Dermis microvascular lymphatic vessel endothelial cell (primary cell): Measurements from ENCODE around the gene HOXC4. TPM values are rescaled to one million over a fixed set of nuclear protein-coding genes. Genes with fewer than 3 reads are reported as not detected.

Source experiments
- DNase-seq, 2 donors: peaks; one replicate each; pipeline versions ENCODE4 v3.0.0 to v3.0.0-alpha.2; 2010; ENCODE audit warnings: low read depth in 2 of 2
- total RNA-seq: library from RNA; depleted of rRNA; stranded (reverse); fragments of >200 nt; gene quantifications from 2 replicates; pipeline ENCODE4 v1.2.1, GENCODE V29; 2014

HOXC4 gene
- total RNA-seq, 1 donor from 2014 or later = not detected

DNA sequence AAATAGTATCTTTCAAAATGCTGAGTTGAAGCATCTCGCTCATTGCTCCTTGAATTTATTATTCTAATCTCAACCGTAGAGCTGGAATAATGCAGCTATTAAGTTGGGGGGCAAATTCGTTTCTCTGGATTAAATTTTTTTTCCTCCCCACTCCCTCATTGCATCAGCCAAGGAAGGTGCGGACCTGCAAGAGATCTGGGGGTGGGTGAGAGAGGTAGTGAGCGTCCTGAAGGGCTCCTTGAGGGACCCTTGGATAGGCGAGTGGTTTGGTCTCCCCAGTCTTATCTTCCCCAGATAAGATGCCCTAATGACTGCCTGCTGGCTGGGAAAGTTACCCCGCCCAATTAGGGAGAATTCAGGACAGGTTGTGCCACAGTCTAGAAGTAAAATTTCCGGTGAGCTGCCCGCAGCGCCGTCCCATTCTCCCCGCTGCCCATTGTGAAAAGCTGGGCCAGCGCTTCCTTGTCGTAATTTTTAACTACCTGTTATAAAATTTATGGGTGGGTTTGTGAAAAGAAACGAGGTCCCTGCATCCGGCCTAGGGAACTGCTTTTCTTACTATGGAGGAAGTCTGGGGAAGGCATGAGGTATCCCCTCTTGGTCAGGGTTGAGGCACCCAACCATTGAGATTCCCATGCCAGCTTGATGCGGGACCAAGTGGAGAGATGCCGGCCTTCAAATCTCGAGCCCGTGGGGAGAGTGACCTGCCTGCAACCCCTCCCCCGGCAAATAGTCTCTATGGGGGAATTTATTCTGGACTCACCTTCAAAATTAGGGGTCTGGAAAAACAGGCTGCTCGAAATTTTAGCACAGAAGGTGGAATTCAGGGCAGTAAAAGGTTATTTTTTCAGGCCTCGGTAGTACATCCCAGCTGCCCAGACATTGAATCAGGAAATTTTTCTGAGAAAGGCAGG lies 38.4 kb upstream of the HOXC4 start:
- DNase-seq = no peak

DNA sequence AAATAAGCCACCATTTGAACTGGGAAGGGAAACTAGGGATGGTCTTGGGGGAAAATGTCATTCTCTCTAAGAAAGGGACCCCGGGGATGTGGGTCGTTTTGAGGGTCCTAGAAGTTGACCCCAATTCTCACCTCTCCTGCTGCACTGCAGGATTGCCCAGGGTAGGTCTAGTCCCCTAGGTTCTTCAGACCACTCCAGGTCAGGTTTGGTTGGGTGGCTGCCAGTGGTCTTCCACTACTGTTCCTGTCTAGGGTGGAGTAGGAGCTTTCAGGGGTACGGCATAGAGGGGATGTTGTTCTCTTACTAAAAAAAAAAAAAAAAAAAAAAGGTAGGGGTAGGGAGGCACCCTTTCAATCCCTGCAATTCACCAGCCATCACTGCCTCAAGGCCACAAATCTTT lies 37.6 kb upstream of the HOXC4 start:
- DNase-seq = no peak

DNA sequence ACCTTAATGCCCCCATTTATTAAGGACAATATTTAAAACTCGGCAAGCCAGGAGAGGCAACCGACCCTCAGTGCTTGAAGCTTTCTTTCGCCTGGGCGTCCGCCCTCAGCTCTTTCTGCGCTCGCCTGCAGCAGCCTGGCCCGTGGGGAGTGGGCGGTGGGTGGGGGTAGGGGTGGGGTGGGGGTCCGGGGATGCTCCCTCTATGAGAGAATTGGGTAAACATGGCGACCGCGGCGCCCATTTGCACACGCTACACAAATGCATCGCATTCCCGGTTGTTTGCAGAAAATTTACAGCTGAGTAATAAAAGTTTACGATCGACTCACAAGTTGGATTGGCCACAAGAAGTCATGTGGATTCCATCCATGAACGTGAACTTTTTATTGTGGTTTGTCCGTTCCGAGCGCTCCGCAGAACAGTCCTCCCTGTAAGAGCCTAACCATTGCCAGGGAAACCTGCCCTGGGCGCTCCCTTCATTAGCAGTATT lies 37.1 kb upstream of the HOXC4 start:
- no peak for DNase-seq

DNA sequence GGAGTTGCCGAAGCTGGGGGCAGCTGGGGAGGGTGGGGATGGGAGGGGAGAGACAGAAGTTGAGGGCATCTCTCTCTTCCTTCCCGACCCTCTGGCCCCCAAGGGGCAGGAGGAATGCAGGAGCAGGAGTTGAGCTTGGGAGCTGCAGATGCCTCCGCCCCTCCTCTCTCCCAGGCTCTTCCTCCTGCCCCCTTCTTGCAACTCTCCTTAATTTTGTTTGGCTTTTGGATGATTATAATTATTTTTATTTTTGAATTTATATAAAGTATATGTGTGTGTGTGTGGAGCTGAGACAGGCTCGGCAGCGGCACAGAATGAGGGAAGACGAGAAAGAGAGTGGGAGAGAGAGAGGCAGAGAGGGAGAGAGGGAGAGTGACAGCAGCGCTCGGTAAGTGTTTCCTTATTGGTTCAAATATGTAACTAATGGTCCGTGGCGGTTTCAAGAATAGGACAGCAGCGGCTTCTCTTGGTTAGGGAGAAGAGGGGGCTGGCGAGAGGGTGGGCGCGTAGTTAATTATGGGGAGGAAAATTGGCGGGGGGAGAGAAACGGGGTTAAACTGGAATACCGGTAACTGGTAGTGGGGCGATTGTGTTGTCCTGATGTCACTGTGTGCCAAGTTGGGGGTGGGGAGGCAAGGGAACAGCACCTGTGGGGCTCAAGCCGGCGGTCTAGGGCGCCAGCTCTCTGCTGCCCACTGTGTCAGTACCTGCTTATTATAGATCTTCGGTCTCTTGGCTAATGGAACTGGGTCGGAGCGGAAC lies 36.4 kb upstream of the HOXC4 start:
- DNase-seq = no peak

DNA sequence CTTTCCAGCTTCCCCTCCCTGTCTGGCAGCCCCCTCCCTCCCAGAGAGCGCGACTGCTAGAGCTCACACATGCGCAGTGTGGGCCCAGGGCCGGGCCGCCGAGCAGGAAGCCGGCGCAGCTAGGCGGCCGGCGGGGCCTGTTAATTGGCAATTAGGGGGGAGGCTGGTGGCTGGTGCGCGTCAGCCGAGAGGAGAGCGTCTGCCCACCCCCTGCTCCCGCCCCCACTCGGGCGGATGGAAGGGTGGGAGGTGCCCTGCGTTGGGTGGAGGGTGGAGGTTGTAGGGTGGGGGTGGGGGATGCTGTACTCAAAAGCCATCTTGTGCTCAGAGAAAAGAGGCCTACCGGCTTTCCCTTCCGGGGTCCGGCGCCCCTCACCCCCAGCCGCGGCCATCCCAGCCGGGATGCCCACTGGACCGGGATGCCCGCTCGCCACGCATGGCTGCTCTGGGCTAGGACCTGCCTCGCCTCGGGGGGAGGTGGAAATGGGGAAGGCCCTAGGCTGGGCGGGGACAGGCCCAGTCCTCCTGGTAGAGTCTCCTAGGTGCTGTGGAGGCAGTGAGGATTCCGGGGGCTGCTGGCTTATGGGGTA lies 35.7 kb upstream of the HOXC4 start:
- DNase-seq = peak in 1 of 2 donors; percentile 19

DNA sequence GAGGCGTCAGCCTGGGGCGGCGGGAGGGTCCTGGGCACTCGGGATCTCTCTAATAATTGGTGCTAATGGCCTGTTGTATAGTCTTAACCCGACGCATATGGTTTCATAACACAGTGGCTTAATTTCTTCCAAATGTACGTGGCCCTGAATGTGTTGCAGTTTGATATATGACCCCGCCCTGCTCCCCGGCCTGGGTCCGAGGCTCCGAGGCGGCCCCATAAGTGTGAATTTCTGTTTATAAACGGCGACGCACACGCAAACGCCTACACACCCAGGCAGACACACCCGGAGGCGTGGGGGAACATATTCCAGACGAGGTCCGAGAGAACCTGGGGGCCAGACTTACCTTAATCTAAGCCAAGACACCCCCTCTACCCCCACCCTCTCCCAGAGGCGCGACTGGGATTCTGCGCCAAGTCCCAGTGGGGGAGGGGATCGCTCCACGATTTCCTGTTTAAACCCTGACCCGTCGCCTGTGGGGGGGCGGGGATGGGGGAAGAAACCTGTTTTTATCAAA lies 35.1 kb upstream of the HOXC4 start:
- no peak for DNase-seq

DNA sequence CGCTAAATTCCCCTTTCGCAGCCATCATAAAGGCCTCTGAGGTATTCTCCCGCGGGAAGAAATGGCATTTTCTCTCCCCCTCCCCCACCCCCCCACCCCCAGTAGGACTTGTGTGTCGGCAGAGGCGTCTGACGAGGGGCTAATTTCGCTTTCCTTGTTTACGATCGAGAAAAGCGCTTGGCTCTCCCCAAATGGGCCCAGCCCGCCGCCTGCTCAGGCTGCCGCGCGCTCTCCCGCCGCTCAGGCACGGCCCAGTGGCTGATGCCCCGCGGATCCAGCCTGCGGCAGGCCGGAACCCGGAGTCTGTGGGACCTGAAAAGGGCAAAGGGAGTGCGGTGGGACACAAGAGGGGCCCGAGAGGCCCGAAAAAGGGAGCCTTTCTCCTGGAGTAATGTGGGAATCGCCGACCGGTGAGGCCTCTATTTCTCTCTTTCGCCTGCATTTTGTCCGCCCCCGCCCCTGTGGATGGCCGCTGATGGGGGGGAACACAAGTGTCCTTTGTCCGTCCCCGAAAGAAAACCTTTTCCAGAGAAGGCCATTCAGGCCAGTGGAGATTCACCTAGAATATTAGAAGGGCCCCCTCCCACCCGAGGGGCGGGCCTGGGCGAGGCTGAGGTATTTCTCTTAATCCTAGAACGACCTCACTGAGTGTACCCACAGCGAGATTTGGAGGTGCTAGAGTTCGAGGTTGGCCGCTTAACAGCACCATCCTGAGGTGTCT lies 34.4 kb upstream of the HOXC4 start:
- DNase-seq = no peak

DNA sequence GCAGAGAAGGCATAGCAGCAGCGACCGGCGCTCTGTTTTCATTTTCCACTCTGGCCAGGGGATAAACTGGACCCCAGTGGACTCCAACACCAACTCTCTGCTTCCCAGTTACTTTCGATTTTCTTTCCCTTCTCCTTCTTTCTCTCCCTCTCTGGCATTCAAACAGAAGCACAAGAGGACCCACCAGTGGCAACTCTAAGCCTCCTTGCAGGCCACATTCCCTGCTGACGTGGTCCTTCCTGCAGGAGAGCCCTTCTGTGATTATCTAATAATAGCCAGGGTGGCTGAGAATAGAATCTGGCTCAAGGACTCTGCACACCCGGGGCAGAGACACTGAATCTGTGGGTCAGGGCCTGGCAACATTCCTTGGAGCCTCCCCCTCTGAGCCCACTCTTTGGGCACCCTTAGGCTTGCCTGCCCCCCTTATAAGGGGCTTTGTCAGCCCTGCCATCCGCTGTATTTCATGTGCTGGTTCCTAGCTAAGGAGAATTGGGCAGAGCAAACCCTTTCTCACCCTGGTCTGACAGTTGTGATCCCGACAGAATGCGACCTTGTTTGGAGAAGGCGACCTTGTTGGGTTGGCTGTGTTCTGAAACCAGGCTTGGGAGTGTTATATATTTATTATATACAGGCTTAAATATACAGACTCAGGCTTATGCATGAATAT lies 33.6 kb upstream of the HOXC4 start:
- no peak for DNase-seq

DNA sequence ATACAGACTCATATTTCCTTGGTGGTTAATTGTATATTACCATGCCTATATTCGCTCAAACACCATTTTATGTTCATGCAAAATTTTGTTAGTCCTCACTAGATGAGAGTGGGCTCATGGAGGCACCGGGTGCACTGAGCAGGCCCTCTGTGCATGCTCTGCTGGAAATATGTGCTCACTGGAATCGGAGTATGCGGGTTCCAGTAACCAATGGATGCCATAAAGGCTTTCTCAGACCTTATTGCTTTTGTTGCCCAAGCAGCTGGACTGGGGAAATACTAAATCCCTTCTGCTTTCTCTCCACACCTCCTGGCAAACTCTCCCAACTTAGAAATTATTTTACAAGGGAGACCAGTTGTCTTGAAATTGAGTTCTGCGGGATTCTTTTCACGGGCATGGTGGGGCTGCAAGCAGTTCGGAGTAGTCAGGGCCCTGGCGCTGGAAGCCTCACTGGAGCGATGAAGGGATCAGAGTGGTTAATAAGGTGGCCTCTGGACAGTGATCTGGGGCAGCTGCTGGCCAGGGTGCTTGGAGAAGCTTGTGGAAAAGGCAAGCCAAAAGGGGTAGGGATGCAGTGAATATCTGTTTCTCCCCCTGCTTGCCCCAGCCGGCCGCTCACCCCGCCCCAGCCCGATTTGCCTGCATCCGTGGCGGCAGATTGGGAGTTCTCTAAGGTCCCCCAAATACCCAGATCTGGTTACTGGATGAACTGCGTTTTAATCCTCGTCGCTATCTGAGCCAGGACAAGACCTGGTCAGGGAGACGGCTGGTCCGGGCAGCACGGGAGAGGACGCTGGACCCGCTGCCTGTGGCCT lies 32.8 kb upstream of the HOXC4 start:
- DNase-seq = no peak

DNA sequence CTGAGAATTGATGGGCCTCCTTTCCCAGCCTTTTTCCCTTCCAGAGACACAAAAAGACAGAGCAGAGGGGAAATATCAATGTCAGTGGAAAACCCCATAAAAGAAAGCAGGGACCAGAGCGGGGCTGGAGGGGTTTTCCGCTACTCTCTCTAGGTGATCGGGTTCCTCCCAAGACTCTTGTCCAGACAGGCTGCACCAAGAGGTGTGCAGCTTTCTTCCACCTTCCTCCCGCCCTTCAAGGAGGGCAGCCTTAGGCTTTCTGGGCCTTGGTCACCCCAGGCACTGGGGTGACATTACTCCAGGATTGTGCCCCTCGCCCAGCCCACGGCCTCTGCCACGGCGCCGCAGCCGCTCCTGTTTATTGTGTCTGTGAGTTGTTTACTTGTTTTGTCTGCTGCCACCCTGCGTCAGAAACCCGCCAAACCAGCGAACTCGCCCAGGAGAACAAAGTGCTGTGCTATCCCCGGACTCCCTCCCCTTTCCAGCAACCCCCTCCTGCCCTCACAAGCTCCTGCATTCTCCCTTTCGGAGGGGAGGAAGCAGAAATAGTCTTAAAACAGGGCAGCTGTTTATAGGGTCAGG lies 32.1 kb upstream of the HOXC4 start:
- DNase-seq = no peak

DNA sequence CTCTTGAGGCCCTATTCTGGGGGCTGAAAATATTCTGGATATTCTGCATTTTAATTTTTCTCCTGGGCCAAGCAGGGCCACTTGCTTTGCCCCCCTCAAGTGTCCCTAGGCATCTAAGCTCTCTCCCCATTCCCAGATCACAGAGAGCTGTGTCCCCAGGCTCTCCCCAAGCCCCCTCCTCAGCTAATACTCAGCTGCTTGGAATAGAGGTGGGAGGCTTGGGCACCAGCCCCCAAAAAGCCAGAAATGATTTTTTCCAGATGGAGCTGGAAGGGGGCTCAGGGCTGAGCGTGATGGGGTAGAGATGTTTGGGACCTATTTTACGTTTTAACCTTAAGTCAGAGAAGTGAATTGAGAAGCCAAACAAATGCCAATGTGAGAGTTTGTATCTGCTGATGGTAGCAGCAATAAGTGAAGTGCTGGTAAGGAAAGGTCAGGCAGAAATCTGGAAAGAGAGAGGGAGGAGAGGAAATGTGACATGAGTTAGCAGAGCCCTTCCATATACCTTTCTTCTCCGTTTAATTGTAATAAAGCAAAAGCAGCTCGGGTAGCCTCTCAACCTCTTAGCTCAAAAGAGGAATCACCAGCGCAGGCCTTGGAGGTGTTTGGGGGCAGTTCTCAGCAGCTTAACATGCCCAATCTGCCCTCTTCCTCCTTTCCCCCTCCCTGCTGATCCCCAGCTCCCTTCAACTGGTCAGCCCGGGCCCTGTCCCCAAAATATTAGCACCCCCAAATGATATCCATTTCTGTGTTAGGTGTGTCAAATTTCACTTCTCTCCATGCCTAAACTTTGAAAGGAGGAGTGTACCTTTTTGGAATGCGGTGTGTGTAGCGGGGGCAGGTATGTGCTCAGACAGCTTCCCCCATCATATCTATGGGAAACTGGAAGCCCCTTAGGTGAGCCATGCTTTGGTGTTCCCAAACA lies 30.4 kb upstream of the HOXC4 start:
- DNase-seq = no peak

DNA sequence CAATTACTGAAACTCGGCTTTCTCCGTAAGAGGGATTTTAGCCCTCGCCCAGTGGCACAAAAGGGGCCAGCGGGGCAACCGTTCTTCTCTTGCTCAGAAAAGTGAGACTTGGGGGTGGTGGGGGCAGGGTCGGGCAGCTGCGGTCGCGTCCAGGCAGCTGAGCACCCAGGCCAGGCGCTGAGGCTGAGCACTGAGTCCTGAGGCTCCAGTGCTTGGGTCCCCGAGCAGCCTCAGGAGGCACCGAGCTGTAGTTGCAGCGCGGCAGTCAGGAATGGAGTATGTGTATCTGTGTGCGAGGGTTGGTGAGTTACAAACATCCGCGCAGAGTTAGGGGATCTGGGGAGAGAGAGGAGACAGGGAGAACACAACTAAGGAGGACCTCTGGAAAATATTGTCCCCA lies 29.5 kb upstream of the HOXC4 start:
- DNase-seq = no peak

DNA sequence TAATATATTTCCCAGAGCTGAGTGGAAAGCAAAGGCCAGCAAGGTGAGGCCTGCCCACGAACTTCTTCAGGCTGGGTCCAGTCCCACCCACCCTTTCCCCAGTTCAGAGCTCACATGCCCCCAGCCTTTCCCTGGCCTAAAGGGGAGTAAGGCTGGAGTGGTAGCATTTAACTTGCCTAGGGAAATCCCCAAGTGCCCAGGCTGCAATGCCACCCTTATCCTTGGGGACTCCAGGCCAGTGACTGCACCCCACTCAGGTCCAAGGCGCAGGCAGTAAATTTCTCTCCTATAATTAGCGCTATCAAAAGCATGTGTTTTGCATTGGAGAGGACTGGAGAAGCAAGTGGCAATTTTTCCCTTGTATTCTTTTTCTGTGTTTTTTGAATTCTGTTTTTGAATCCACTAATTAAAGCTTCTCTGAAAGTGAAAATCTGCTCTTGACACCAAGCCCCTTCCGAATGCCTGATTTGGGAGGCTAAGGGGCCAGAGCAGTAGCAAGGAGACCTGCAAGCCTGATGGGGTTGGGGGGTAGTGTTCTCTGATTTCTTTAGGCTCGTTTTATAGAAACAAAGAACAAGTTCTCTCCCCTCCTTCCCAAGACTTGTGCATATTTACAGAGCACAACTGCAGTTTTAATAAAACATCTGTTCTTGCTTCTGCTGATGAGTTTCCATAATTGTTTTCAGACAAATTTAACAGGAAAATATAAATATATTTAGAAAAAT lies 28.9 kb upstream of the HOXC4 start:
- no peak for DNase-seq

DNA sequence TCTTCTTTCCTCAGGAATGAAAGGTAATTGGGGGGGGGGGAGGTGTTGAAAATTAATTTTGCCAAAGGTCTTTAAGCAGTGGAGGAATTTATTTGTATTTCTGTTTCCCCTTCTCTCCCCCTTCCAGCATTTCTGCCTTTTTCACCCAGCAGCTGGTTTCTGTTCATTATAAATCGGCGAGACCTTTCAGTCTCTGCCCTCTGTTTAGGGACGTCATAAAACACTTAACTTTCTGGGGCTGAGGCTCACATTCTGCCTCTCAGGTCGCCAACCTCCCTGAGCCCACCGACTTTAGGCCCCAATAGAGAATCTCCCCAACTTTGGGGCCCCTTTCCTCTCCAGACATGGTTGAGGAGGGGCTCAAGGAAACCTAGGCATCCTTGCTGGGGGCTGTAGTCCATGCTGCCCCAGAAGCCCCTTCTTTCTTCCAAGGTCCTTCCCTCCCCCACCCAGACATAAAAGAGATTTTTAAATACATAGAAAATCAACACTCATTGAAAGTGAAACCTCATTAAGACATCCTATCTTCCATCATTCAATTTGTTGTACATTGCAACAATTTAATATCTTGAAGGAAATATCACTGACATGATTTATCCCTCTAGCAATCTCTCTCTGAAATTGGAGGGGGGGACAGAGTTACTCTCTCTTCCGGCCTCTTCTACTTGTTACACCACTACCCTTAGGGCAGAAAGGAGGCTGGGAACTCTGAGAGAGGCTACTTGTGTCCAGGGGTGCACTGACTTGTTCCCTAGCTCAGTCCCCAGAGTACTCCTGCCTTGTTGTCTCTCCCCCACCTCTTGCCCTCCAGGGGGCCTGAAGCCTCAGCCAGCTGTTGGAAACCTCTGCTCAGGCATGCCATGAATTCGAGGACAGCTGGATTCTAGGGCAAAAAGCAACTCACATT lies 27.9 kb upstream of the HOXC4 start:
- DNase-seq = no peak

DNA sequence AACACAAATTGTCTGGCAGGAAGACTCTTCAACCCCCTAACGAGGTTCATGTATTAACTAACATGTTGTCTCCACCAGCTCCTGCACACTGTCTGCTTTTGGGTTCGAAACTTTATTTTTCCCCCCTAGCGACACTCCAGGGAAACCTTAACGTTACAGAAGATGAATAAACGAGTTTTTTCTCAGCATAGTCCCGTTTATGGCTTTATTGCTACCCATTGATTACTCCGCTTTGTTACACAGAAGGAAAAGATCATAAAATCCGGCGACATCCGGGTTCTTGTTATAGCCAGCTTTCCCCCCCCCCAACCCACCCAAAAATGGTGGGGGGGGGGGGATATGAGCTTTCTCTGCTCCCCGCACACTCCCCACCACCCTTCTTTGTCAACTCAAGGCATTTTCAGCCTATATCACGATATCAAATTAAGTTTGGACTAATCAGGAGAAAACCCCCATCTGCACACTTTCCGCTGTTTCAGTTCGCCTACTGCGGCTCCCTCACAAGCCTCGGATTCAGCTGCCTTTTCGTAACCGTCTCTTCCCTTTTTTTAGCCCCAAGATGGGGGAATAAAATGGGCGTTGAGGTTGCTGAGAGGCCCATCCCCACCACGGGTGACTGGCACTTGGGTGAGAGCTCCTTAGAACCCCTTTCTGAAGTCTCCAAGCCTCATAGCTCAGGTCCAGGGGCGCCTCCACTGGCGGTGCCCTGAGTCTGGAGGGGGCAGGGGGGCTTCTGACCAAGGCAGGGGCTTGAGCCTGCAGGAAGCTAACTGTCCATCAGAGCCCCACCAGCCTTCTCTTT lies 26.8 kb upstream of the HOXC4 start:
- DNase-seq = no peak

DNA sequence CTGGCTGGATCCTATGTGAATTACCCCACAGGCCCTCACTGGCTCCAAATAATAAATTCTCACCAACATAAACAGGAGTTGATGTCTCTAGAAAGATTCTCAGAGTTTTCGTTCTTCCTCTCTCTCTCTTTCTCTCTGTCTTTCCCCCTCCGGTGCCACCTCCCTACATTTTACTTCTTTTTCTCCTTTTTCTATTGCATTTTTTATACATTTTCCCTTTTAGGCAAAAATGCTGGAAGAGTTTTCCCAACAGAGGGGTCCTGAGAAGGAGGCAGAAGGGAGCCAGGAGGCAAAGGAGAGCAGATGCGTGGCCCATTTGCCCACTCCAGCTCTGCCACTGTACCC lies 26.2 kb upstream of the HOXC4 start:
- DNase-seq = no peak
